ENCODE measurements around the gene VKORC1L1. TPM values are rescaled to one million over a fixed set of nuclear protein-coding genes. Genes with fewer than 3 reads are reported as not detected.
"Not testable (repeated sequence)": the region's sequence is repeated elsewhere in the genome, so short reads cannot be mapped to it uniquely, and the experiment has no call there.

Gene VKORC1L1
- total and polyA plus RNA-seq, 12 donors = 3.7 to 47.7 (median 12.0) TPM

GRCh38 chr7:66005115-66005671, 132.3 kb downstream of the VKORC1L1 start:
- H3K27me3 ChIP-seq; H3K36me3 ChIP-seq (replicated peaks in 1 of 2); H3K9me3 ChIP-seq (replicated peaks in 1 of 3); H3K4me1 ChIP-seq (replicated peaks in 1 of 2); DNase-seq; H3K27ac ChIP-seq; intact Hi-C loops (cut with DNase I); H3K4me3 ChIP-seq: not testable (repeated sequence)
- WGBS, 4 donors = 75 to 88% (median 85%) methylated on average over 8 of the region's 8 CpGs

- Histone ChIP-seq H3K36me3 (replicated peaks in 1 of 2) (no peaks in the 10 kb centered on the region), H3K27ac (no peak overlapping the region), H3K27me3 (no peaks in the 10 kb centered on the region), H3K4me1 (replicated peaks in 1 of 2) (no peaks in the 10 kb centered on the region), H3K4me3 (no peak overlapping the region), H3K9me3 (replicated peaks in 1 of 3) (no peaks in the 10 kb centered on the region)
- 79 to 85% (median 81%) methylated on average over 6 of the region's 6 CpGs for WGBS, 4 donors
- DNase-seq = no peak
- intact Hi-C loops (cut with DNase I) = no loop called here
- TF ChIP-seq POLR2A (IDR thresholded peaks at IDR 0.05) (no peak), CTCF (IDR thresholded peaks at IDR 0.05) (no peak)
Measured at GRCh38 chr7:66007232-66007631, 134.4 kb downstream of the VKORC1L1 start.

Small RNA genes lying within 50 kb of the gene (small RNA-seq; reads per million reads assigned to genes)
- gene AC073261.1 = 0 reads per million in 2 donors
- gene RNU6-973P = 0 reads per million in 2 donors

Other genes with a start within 250 kb of the VKORC1L1 start
- 10 to 100 TPM; 19.2 to 65.4 (median 44.0) TPM for gene GUSB, start 109.1 kb downstream of the VKORC1L1 start, total RNA-seq
- gene GUSB, start 109.1 kb downstream of the VKORC1L1 start, polyA plus RNA-seq = 10 to 100 TPM; 37.6 to 62.0 (median 57.8) TPM
- 10 to 100 TPM; 20.1 to 32.1 (median 29.8) TPM for gene ASL, start 202.7 kb downstream of the VKORC1L1 start, total RNA-seq
- 10 to 100 TPM; 12.0 to 26.2 (median 23.9) TPM for gene ASL, start 202.7 kb downstream of the VKORC1L1 start, polyA plus RNA-seq
- 10 to 100 TPM; 28.9 to 53.3 (median 40.1) TPM for gene CRCP, start 241.8 kb downstream of the VKORC1L1 start, total RNA-seq
- 10 to 100 TPM; 14.5 to 46.7 (median 21.6) TPM for gene CRCP, start 241.8 kb downstream of the VKORC1L1 start, polyA plus RNA-seq

Data from adrenal gland (tissue), 12 donors.